HTERT RPE-1 (cell line): ENCODE data around the gene TSNAXIP1.

Source experiments
- in situ Hi-C: fragments of 300-500 bp; cut with MboI; formaldehyde crosslinking; loops from 4 replicates; pipeline ENCODE4 v1.14.3; 2020; ENCODE audit warnings: low sequenced_read_pairs

TSNAXIP1 gene

GRCh38 chr16:67781565-67781921, 25.1 kb upstream of the TSNAXIP1 start:
- in situ Hi-C loops, result no loop called here

GRCh38 chr16:67782567-67783352, 23.9 kb upstream of the TSNAXIP1 start:
- in situ Hi-C loops, result no loop called here

GRCh38 chr16:67783353-67783725, 23.4 kb upstream of the TSNAXIP1 start:
- in situ Hi-C loops, result no loop called here

GRCh38 chr16:67786491-67786890, 20.2 kb upstream of the TSNAXIP1 start:
- in situ Hi-C loops, result no loop called here

- in situ Hi-C loops, result no loop called here
Measured at GRCh38 chr16:67790071-67790470, 16.6 kb upstream of the TSNAXIP1 start.

GRCh38 chr16:67796099-67796718, 10.5 kb upstream of the TSNAXIP1 start:
- in situ Hi-C loops, result no loop called here

- in situ Hi-C loops, result no loop called here
Measured at GRCh38 chr16:67800338-67800926, 6.3 kb upstream of the TSNAXIP1 start.

GRCh38 chr16:67801241-67801640, 5.4 kb upstream of the TSNAXIP1 start:
- in situ Hi-C loops, result no loop called here

GRCh38 chr16:67801883-67802282, 4.8 kb upstream of the TSNAXIP1 start:
- in situ Hi-C loops, result no loop called here

GRCh38 chr16:67803894-67804293, 2.8 kb upstream of the TSNAXIP1 start:
- in situ Hi-C loops, result no loop called here

GRCh38 chr16:67804853-67805542, 1.7 kb upstream of the TSNAXIP1 start:
- in situ Hi-C loops, result no loop called here

GRCh38 chr16:67805718-67806427, 816 bp upstream of the TSNAXIP1 start:
- in situ Hi-C loops, result no loop called here

- in situ Hi-C loops, result no loop called here
Measured at GRCh38 chr16:67807148-67807682, 526 bp downstream of the TSNAXIP1 start.

- in situ Hi-C loops, result no loop called here
Measured at GRCh38 chr16:67811899-67812298, 5.2 kb downstream of the TSNAXIP1 start.

GRCh38 chr16:67814567-67814966, 7.9 kb downstream of the TSNAXIP1 start:
- in situ Hi-C loops, result no loop called here

- in situ Hi-C loops, result no loop called here
Measured at GRCh38 chr16:67820608-67821259, 14.0 kb downstream of the TSNAXIP1 start.

- in situ Hi-C loops, result no loop called here
Measured at GRCh38 chr16:67822511-67822910, 15.8 kb downstream of the TSNAXIP1 start.

- in situ Hi-C loops, result no loop called here
Measured at GRCh38 chr16:67825119-67825518, 18.4 kb downstream of the TSNAXIP1 start.

- in situ Hi-C loops, result no loop called here
Measured at GRCh38 chr16:67825906-67826305, 19.2 kb downstream of the TSNAXIP1 start.

- in situ Hi-C loops, result no loop called here
Measured at GRCh38 chr16:67828651-67829050, 22.0 kb downstream of the TSNAXIP1 start.
